ENCODE data around the gene CLCNKB. TPM values are rescaled to one million over a fixed set of nuclear protein-coding genes. Genes with fewer than 3 reads are reported as not detected.
A peak's percentile ranks its signal among the peaks of the same experiment; 100 is the strongest.
"Not testable (repeated sequence)": the region's sequence is repeated elsewhere in the genome, so short reads cannot be mapped to it uniquely, and the experiment has no call there.

CLCNKB gene
- total RNA-seq, 1 donor from 2014 or later, result 0.64 TPM

DNA sequence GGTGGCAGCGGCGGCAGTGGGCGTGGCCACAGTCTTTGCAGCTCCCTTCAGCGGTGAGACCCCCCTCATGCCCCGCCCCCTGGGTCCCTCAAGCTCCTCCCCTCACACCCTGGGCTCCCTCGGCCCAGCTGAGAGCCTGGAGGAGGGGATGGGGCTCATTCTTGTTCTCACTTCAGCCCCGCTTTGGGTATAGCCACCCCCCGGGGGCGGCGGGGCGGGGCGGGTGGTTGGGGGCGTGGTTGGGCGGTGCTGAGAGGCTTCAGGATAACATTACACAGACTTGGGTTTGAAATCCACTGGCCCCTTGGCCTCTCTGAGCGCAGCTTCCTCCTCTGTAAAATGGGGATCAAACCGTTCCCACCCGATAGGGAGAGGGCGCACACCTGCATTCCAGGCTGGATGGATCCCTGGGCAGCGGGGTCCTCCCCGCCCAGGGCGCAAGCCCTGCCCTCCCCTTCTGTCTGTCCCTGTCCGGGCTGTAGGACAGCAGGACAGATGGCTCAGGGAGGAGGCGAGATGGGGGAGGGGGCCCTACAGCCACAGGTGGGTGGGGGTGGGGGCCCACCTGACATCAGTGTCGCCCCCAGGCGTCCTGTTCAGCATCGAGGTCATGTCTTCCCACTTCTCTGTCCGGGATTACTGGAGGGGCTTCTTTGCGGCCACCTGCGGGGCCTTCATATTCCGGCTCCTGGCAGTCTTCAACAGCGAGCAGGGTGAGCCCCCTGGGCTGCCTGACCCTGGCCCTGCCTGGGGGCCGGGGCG, 16.7 kb upstream of the CLCNKB start:
- no peaks in the 10 kb centered on the region for H4K20me1 ChIP-seq (ENCODE audit: insufficient read depth, low read length)
- no peak overlapping the region for H3K9ac ChIP-seq (ENCODE audit: low read length)
- no peaks in the 10 kb centered on the region for H3K4me1 Mint-ChIP-seq (ENCODE audit: low read depth, unreplicated experiment)
- no peaks in the 10 kb centered on the region for H3K79me2 ChIP-seq (ENCODE audit: insufficient read depth, low read length)
- H3K4me3 ChIP-seq (ENCODE audit: insufficient read depth, low read depth, low read length), result no peak overlapping the region
- no peaks in the 10 kb centered on the region for H3K27me3 ChIP-seq (ENCODE audit: insufficient read depth, low read length)
- H3K4me1 ChIP-seq (ENCODE audit: insufficient read depth, low read length), result no peaks in the 10 kb centered on the region
- DNase-seq (ENCODE audit: low read depth) (no peak), FAIRE-seq (no peak)
- no peak overlapping the region for H3K27ac ChIP-seq (ENCODE audit: low read depth, low read length)
- H3K9me3 ChIP-seq (ENCODE audit: insufficient read depth, low read depth, low read length), result no peaks in the 10 kb centered on the region
- no peak overlapping the region for H3K27ac Mint-ChIP-seq (ENCODE audit: unreplicated experiment)
- TF ChIP-seq EZH2 (IDR thresholded peaks at IDR 0.05; ENCODE audit: insufficient read depth, low read length), result no peak
- TF ChIP-seq, protein P1, sequence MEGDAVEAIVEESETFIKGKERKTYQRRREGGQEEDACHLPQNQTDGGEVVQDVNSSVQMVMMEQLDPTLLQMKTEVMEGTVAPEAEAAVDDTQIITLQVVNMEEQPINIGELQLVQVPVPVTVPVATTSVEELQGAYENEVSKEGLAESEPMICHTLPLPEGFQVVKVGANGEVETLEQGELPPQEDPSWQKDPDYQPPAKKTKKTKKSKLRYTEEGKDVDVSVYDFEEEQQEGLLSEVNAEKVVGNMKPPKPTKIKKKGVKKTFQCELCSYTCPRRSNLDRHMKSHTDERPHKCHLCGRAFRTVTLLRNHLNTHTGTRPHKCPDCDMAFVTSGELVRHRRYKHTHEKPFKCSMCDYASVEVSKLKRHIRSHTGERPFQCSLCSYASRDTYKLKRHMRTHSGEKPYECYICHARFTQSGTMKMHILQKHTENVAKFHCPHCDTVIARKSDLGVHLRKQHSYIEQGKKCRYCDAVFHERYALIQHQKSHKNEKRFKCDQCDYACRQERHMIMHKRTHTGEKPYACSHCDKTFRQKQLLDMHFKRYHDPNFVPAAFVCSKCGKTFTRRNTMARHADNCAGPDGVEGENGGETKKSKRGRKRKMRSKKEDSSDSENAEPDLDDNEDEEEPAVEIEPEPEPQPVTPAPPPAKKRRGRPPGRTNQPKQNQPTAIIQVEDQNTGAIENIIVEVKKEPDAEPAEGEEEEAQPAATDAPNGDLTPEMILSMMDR (IDR thresholded peaks at IDR 0.05; ENCODE audit: insufficient read depth, low read depth, low read length), result no peak
- peak overlapping the region; percentile 74 for H3K4me2 ChIP-seq (ENCODE audit: low read length)
- H3K4me3 Mint-ChIP-seq (ENCODE audit: unreplicated experiment), result no peak overlapping the region
- H3K9me3 Mint-ChIP-seq (ENCODE audit: unreplicated experiment), result no peaks in the 10 kb centered on the region
- H3K36me3 Mint-ChIP-seq (ENCODE audit: low read depth, unreplicated experiment), result no peaks in the 10 kb centered on the region
- H2AFZ ChIP-seq (ENCODE audit: low read depth, low read length), result peak overlapping the region; percentile 47
- peaks cover 31% of the 10 kb centered on the region for H3K27me3 Mint-ChIP-seq (ENCODE audit: low read depth, unreplicated experiment)
- H3K36me3 ChIP-seq (ENCODE audit: insufficient read depth, low read length), result no peaks in the 10 kb centered on the region

DNA sequence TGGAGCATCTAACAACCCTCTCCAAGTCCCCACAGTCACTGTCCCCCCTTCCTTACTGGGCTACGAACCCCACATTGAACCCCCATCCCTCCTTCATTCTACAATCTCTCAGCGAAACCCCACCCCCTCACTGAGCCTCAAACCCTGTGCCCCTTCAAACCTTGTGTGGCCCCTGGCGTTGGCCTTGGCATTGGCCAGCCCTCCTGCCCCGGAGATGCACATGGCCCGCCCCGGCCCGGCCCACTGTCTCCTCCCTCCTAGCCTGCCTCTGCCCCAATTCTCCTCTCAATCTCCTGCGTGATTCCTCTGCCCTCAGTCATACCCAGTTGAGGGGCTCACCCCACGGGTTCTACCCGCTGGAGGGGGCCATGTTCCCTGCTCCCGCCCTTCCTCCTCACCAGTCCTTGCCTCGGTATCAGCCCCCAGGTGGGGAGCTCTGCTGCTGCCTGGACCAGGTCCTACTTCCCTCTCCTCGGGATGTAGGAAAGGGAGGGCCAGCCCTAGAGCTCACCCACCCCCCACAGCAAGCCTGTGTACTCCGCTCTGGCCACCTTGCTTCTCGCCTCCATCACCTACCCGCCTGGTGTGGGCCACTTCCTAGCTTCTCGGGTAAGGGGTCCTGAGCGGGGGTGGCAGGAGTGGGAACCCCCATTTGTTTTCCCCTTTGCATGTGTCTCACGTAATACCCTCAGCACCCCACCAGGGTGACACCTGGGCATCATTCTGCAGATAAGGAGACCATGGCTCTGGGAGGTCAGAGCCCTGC, 15.2 kb upstream of the CLCNKB start:
- Histone ChIP-seq H3K36me3 (ENCODE audit: insufficient read depth, low read length) (no peaks in the 10 kb centered on the region), H3K4me3 (ENCODE audit: insufficient read depth, low read depth, low read length) (no peak overlapping the region)

DNA sequence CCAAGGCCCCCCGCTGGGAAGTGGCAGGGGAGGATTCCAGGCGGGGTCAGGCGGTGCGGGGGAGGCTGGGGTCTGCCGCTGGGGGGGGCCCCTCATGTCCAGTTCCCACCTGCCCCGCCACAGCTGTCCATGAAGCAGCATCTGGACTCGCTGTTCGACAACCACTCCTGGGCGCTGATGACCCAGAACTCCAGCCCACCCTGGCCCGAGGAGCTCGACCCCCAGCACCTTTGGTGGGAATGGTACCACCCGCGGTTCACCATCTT, 14.6 kb upstream of the CLCNKB start:
- FAIRE-seq; H3K9me3 Mint-ChIP-seq (ENCODE audit: unreplicated experiment): not testable (repeated sequence)

More for the DNA sequence above, 15.2 kb upstream of the CLCNKB start:
- DNase-seq (ENCODE audit: low read depth), result no peak
- no peaks in the 10 kb centered on the region for H3K36me3 Mint-ChIP-seq (ENCODE audit: low read depth, unreplicated experiment)
- H3K4me1 Mint-ChIP-seq (ENCODE audit: low read depth, unreplicated experiment), result peaks cover 4% of the 10 kb centered on the region
- H3K27ac Mint-ChIP-seq (ENCODE audit: unreplicated experiment), result no peak overlapping the region
- Histone ChIP-seq H3K27ac (ENCODE audit: low read depth, low read length) (no peak overlapping the region), H3K9ac (ENCODE audit: low read length) (no peak overlapping the region), H4K20me1 (ENCODE audit: insufficient read depth, low read length) (no peaks in the 10 kb centered on the region), H3K79me2 (ENCODE audit: insufficient read depth, low read length) (no peaks in the 10 kb centered on the region), H2AFZ (ENCODE audit: low read depth, low read length) (no peak overlapping the region), H3K9me3 (ENCODE audit: insufficient read depth, low read depth, low read length) (no peaks in the 10 kb centered on the region), H3K4me1 (ENCODE audit: insufficient read depth, low read length) (no peaks in the 10 kb centered on the region), H3K4me2 (ENCODE audit: low read length) (no peak overlapping the region), H3K27me3 (ENCODE audit: insufficient read depth, low read length) (no peaks in the 10 kb centered on the region)
- H3K4me3 Mint-ChIP-seq (ENCODE audit: unreplicated experiment), result no peak overlapping the region
- no peaks in the 10 kb centered on the region for H3K9me3 Mint-ChIP-seq (ENCODE audit: unreplicated experiment)
- H3K27me3 Mint-ChIP-seq (ENCODE audit: low read depth, unreplicated experiment), result peaks cover 23% of the 10 kb centered on the region
- TF ChIP-seq, protein P1 (IDR thresholded peaks at IDR 0.05; ENCODE audit: insufficient read depth, low read depth, low read length), result no peak
- TF ChIP-seq EZH2 (IDR thresholded peaks at IDR 0.05; ENCODE audit: insufficient read depth, low read length), result no peak
- FAIRE-seq, result no peak

More for the DNA sequence above, 14.6 kb upstream of the CLCNKB start:
- not testable (repeated sequence) for H3K4me2 ChIP-seq (ENCODE audit: low read length); H3K9ac ChIP-seq (ENCODE audit: low read length); H3K4me3 ChIP-seq (ENCODE audit: insufficient read depth, low read depth, low read length); DNase-seq (ENCODE audit: low read depth); H3K27ac Mint-ChIP-seq (ENCODE audit: unreplicated experiment); H3K79me2 ChIP-seq (ENCODE audit: insufficient read depth, low read length); H3K27ac ChIP-seq (ENCODE audit: low read depth, low read length); H4K20me1 ChIP-seq (ENCODE audit: insufficient read depth, low read length); H3K9me3 ChIP-seq (ENCODE audit: insufficient read depth, low read depth, low read length); H3K36me3 Mint-ChIP-seq (ENCODE audit: low read depth, unreplicated experiment); H2AFZ ChIP-seq (ENCODE audit: low read depth, low read length); H3K36me3 ChIP-seq (ENCODE audit: insufficient read depth, low read length); H3K27me3 ChIP-seq (ENCODE audit: insufficient read depth, low read length); H3K4me1 ChIP-seq (ENCODE audit: insufficient read depth, low read length); H3K4me3 Mint-ChIP-seq (ENCODE audit: unreplicated experiment); H3K4me1 Mint-ChIP-seq (ENCODE audit: low read depth, unreplicated experiment)
- peaks cover 22% of the 10 kb centered on the region for H3K27me3 Mint-ChIP-seq (ENCODE audit: low read depth, unreplicated experiment)
